T-helper 2 cell treated with Interferon-gamma antibody and Interleukin-4, amounts not matched to agents 100 ng/mL and 5 ng/mL, for 36 hours (primary cell): Measurements from ENCODE around the gene GALNT16. TPM values are rescaled to one million over a fixed set of nuclear protein-coding genes. Genes with fewer than 3 reads are reported as not detected.
"Not testable (repeated sequence)": the region's sequence is repeated elsewhere in the genome, so short reads cannot be mapped to it uniquely, and the experiment has no call there.

Experiments
- intact Hi-C: fragments of 100-400 bp; cut with micrococcal nuclease; formaldehyde crosslinking; loops from one replicate; pipeline ENCODE4 v1.15.1; 2023
- total RNA-seq: library from RNA; stranded (reverse); gene quantifications from 2 replicates; pipeline ENCODE4 v1.2.3, GENCODE V29; 2022

The GALNT16 gene
- total RNA-seq, 1 donor from 2014 or later: not detected

DNA sequence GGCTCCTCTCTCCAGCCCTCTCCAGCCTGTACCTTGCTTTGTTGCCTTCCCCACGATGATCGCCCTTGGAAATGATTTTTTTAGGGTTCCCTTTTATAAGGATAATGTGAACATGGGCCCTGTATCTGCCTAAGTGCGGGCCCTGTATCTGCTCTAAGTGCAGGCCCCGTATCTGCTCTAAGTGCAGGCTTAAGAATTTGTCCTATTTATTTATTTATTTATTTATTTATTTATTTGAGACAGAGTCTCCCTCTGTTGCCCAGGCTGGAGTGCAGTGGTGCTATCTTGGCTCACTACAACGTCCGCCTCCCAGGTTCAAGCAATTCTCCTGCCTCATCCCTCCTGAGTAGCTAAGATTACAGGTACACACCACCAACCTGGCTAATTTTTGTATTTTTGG, 22.5 kb downstream of the GALNT16 start:
- intact Hi-C loops: no loop called here

DNA sequence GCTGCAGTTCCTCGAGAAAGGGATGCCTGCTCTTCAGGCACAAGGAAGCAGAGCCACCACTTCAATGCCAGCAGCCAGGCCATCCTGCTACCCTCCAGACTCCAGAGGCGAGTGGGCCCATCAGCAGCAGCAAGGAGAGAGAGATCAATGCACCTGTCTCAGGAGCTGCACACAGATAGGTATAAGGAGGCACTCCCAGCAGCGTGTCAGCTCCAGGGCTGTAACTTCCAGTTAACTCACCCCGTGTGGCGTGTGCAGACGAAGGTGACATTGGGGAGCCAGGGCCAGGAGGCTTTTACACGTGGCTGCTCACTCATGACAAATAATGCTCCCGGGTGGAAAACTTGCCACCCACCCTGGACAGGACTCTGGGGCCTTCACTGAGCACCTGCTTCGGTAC, 24.2 kb downstream of the GALNT16 start:
- intact Hi-C loops: no loop called here

DNA sequence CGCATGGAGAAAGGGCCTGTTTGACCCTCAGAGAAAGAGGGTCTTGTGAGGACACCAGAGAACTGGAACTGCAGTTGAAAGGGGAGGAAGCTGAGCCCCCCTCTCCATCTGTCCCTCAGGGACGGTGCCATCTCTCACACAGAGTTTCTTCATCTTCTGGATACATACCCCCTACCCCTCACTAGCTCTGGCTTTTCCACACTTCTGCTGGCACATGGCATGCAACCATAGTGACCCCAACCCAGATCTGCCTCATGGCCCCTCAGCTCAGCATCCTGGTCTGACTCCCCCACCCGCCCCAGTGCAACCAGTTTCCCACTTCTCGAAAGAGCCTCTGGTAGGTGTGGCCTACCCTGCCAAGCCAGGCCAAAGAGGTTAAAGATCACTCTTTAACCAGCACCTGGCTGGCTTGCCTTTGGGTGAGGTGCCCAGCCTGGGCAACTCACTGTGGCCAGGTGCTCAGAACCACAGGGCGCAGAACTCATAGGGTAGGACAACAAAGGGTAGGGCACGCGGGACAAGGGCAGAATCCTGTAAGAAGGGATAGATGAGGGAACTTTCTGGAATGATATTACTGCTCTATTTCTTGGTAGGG, 25.8 kb downstream of the GALNT16 start:
- intact Hi-C loops: no loop called here

GRCh38 chr14:69287098-69288010, 27.4 kb downstream of the GALNT16 start:
- intact Hi-C loops: no loop called here

DNA sequence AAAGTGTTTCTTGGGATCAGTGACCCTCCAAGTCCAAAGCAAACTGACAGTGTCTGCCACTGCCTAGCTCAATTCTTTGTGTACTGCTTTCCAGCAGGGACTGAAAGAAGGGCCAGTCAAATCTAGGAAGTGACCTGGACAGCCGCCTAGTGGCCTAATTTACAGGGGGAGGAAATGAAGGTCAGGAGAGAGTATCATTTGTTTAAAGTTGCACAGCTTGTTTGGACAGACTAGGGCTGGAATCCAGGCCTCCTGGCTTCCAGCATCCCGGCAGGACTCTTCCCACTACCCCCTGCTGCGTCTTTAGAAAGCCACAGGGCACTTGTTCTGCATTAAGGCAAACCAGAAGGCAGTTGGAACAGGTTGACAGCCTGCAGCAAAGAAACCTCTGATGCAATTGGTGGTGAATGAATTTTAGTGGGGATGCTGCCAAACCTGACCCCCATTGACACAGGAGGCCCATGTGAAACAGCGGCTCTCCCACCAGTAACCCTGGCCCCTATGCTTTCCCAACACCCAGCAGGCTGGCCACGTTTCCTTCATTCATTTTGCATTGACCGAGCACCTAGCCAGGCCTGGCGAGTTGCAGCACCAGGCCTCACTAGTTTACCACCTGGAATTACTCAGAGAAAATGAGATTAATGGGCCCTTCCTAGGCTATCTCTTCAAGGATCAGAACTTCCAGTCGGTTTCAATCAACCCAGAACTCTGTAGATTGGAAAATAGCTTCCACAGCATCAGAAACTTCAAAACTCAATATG, 28.2 kb downstream of the GALNT16 start:
- intact Hi-C loops: no loop called here

GRCh38 chr14:69288956-69289705, 29.2 kb downstream of the GALNT16 start:
- intact Hi-C loops: no loop called here

DNA sequence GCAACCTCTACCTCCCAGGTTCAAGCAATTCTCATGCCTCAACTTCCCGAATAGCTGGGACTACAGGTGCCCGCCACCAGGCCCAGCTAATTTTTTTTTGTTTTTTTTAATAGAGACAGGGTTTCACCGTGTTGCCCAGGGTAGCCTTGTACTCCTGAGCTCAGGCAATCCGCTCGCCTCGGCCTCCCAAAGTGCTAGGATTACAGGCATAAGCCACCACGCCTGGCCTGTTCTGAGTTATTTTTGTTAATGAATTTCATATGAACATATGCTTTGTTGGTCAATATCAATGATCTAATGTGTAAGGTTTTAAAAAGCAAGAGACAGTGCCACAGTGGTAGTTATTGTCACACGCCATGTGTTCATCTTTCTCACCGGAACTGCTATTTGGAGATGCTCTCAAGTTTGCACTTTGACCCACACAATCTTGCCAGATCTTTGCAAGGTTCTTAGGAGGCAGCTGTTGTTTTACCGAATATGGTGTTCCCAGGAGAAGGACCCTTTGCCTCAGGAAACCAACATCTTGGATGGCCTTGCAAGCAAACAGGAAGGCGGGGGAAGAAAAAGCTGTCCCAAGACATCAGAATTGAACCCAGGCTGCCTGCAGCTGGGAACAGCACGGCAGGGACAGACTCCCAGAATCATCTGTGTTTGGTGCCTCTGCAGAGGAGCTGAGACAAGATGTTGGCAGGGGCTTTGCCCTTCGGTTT, 30.0 kb downstream of the GALNT16 start:
- intact Hi-C loops: no loop called here

GRCh38 chr14:69290881-69291280, 30.9 kb downstream of the GALNT16 start:
- intact Hi-C loops: not testable (repeated sequence)

- intact Hi-C loops: no loop called here
These were observed 31.4 kb downstream of the GALNT16 start for GRCh38 chr14:69291396-69291795.

DNA sequence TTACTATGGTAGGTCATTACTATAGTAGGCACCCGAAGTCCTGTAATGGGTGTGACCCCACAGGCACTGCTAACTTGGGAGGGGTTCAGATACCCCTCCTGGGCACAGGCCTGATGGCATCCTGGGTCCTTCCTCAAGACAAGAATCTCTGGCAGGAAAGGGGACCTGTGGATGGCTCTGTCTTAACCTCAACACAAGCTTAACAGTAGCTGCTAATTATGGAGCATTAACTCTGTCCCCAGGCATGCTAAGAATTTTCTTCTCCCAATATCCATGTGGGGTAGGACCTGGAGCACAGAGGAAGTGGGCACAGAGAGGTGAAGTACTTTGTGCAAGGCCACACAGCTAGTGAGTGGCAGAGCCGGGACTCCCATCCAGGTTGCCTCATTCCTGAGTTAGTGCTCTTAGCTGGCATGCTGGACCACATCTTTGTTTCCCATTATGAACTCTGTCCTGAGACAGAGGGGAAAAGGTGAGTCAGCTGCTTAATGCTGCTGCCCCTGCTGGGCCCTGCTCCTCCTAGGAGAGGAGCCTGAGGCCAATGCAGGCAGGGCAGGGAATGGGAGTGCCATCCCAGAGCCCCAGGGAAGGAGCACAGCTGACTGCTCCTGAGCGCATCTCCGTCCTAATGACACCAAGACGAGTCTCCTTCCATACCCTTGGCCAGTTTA, 32.1 kb downstream of the GALNT16 start:
- intact Hi-C loops: no loop called here

DNA sequence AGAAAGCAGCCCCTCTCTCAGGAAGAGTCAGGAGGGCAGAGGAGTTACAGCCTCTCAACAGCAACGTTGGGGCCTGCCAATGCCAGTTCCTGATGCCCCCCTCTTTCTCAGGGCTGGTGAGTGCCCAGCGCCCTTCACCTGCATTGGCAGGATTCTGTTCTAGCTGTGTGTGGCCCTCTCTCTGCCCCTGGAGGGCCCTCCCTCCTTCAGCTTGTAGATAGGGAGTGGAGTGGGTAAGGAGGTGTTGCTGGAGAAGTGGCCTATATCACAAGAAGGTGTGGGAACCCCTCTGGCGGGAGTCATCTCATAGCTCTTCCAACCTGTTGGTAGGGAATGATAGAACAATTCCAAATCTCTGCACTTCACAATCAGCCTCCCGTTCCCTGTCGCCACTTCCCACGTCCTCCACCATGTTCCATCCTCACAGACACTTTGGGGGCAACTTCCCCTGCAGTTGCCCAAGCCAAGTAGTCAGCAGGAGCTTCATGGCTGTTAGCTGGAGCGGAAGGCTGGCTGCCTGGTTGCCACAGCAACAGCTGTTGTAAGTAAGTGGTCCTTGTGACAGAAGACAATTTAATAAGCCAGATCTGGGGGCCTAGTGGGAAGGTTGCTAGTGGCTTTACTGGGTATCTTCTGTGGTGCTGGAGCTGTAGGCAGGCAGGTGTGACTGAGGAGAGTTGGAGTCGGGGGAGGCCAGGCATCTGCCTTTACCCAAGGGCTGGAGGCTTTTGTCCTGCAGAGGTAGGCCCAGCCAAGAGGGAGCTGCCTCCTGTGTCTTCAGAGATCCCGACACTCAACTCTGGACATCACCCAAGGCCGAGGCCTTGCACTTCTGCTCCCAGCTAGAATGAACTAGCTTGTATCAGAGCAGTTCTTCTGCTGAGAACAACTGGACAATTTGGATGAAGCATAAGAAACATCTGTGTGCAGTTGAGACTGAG, 38.4 kb downstream of the GALNT16 start:
- intact Hi-C loops: no loop called here

GRCh38 chr14:69299286-69300035, 39.5 kb downstream of the GALNT16 start:
- intact Hi-C loops: no loop called here

GRCh38 chr14:69300601-69301221, 40.8 kb downstream of the GALNT16 start:
- intact Hi-C loops: no loop called here

DNA sequence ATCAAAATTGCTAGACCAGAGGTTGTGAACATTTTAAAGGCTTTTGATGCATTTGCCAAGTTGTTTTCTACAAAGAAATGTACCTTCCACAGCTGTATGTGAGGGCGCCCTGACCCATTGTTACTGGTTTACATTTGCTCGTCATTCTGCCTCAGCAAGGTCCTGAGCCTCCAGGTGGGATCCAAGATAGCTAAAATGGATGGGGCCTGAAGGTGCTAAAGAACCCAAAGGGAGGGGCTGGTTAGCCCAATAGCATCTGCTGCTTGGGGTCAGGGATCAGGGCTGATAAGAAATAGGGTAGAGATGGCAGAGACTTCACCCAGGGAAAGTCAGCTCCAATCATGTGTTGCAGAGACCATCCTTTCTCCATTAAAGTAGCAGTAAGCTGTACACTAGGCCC, 43.1 kb downstream of the GALNT16 start:
- intact Hi-C loops: no loop called here

- intact Hi-C loops: no loop called here
These were observed 52.6 kb downstream of the GALNT16 start for GRCh38 chr14:69312608-69313007.

DNA sequence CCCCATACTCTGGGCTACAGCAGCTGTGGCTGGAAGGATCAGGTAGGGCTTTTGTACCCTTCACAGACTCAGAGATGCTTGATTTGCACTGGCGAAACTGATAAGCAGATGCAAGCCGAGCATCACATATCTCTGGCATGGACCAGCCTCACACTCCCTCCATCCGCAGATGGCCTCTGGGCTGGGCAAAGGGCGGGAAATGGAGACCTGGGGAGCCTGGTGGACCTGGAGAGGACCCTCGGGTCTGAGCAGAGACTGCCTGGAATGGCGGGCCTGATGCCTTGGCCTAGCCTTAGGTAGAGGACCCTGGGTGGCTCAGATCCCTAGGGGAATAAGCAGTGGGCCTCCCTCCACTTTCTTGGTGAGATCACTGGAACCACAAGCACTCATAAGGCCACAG, 53.2 kb downstream of the GALNT16 start:
- intact Hi-C loops: no loop called here

DNA sequence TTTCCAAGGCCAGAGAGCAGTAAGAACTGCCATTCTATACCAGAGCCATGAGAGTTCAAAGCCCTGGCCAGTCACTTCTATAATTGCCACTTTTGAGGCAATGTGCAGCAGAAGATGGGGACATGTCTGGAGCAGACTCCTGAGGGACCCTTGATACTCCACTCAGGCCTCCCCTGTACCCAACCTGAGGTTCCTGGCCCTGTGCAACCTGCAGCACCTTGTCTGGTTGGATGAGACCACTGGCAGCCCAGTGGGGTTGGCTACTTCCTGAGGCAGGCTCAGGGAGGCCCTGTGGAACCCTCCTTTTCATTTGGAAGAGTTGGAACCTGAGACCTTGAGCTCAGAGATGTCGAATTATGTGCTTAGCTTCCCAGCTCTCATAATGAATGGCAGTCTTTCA, 54.4 kb downstream of the GALNT16 start:
- intact Hi-C loops: no loop called here

DNA sequence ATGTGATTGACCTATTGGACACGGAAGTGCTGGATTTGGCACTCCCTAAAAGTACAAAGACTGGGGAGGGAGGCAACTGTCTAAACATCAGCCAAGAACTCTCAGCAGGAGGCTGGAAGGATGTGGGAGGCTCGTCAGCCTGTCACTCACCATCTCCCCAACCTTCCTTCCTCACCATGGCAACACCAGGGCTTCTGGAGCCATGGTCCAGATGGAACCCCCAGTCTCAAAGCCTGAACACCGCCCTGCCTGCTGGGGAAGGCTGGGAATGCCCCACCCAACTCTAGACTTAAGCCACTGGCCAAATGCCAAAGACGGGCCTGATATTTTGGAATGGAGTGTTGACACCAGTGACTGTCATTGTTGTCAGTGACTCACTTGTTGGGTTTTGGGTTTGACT, 55.3 kb downstream of the GALNT16 start:
- intact Hi-C loops: no loop called here
